Adrenal gland (tissue), 12 donors: ENCODE measurements around the gene ALAD. TPM values are rescaled to one million over a fixed set of nuclear protein-coding genes. Genes with fewer than 3 reads are reported as not detected.

ENCODE experiments used
- DNase-seq, 7 donors: peaks; one replicate each; pipeline ENCODE4 v3.0.0-alpha.2; 2019 to 2020
- H3K27ac ChIP-seq, 5 donors: fragments of 200-600 bp; sonication (generic) in 4 of 5; 1 replicate in 3 of 5; 2 replicates in 2 of 5; pipeline versions ENCODE4 v1.5.1 to v1.8.0; 2016 to 2020; ENCODE audit warnings: mild to moderate bottlenecking in 1 of 5
- H3K27me3 ChIP-seq: fragments of 200-600 bp; 2 replicates; pipeline ENCODE4 v1.8.0; 2021
- H3K36me3 ChIP-seq, 2 donors: fragments of 200-600 bp; replicated peaks in 1 of 2; 1 replicate in 1 of 2; 2 replicates in 1 of 2; pipeline versions ENCODE4 v1.5.1 to v1.8.0; 2018 to 2022
- H3K4me1 ChIP-seq, 2 donors: fragments of 200-600 bp; replicated peaks in 1 of 2; 1 replicate in 1 of 2; 2 replicates in 1 of 2; pipeline versions ENCODE4 v1.5.1 to v1.8.0; 2018 to 2021
- H3K4me3 ChIP-seq, 4 donors: fragments of 200-600 bp; sonication (generic) in 3 of 4; one replicate each; pipeline ENCODE4 v1.5.1; 2016 to 2018
- H3K9me3 ChIP-seq, 3 donors: fragments of 200-600 bp; sonication (generic) in 1 of 3; replicated peaks in 1 of 3; 1 replicate in 2 of 3; 2 replicates in 1 of 3; pipeline versions ENCODE4 v1.5.1 to v1.8.0; 2016 to 2021
- POLR2A ChIP-seq, 2 donors: fragments of 450-650 bp; IDR thresholded peaks; one replicate each; pipeline ENCODE4 v1.6.1; 2017; ENCODE audit warnings: antibody characterized with exemption in 2 of 2, mild to moderate bottlenecking in 2 of 2, moderate library complexity in 1 of 2
- WGBS, 4 donors: extraction: QIAGEN DNeasy Blood & Tissue Kit in 2 of 4; methylation state at CpG; one replicate each; pipeline versions ENCODE4 v1.1.5 to v1.1.7; 2013 to 2017; 5-methylcytosine and 5-hydroxymethylcytosine counted together
- intact Hi-C, 2 donors: fragments of 100-400 bp; cut with DNase I; formaldehyde crosslinking; loops; one replicate each; pipeline versions ENCODE4 v1.14.1 to v1.15.0; 2022 to 2023
- polyA plus RNA-seq, 3 donors: library from polyadenylated mRNA; stranded (reverse); fragments of 200-250 nt in 2 of 3; fragments of 350-450 nt in 1 of 3; fragmentation: Illumina TruSeq in 1 of 3; extraction: RNeasy Lipid Tissue Mini Kit (QIAGEN cat#74804) in 1 of 3; gene quantifications; one replicate each; pipeline ENCODE4 v1.2.3, GENCODE V29; 2013 to 2014
- total RNA-seq, 9 donors: library from RNA; depleted of rRNA in 4 of 9; stranded (reverse); fragments of >200 nt in 4 of 9; fragments of 120-200 nt in 1 of 9; fragmentation: NEBNext Ultra II Directional in 1 of 9; extraction: Animal tissue kit (Norgen Biotek cat#: 25700) in 1 of 9; gene quantifications; one replicate each; pipeline versions ENCODE4 v1.1.0 to v1.2.4, GENCODE V29; 2013 to 2023
- TF ChIP-seq, protein P1 (sequence below), 6 experiments: fragments of 450-650 bp in 4 of 6; fragments of 200-600 bp in 2 of 6; sonication (generic) in 1 of 6; IDR thresholded peaks; 1 replicate in 5 of 6; 2 replicates in 1 of 6; pipeline versions ENCODE4 v1.5.1 to v1.8.0; 2016 to 2021; ENCODE audit warnings: antibody characterized with exemption in 6 of 6, mild to moderate bottlenecking in 2 of 6, moderate library complexity in 1 of 6
- donor health status: healthy with polysubstance abuse.
- donor health status: Bipolar disorder and iron deficiency.
- donor health status: DM: yes; HTN: yes; CAD: no.
- donor health status: DM: no; HTN: no; CAD: no.
- donor health status: DM: no; HTN: no; CAD: no.
- donor health status: DM: yes; HTN: yes; CAD: no.

Gene ALAD
- total and polyA plus RNA-seq, 12 donors: 49.2 to 348 (median 242) TPM

DNA sequence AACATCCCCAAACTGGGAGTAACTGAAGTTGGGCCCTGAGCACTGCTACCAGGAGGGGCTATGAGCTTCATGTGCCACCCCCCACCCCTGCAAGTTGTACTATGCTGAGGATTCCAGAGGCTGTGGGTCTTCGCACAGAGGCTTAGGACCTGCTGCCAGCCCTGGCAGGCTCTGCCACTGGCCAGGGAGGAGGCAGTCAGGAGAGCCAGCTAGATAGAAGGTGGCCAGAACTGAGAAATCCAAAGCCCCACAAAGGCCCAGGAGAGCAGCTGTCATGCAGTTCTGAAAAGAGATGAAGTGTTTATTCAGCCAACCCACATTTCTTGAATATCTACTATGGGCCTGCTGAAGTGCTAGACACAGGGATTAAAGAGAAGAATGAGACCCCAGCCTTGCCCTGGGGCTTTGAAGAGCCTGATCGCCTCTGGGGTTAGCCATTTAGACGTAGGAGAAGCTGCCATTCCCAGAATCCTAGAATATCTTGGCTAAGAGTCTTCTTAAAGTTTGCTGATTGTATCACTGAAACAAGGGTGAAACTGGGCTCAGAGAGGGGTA, 1.4 kb downstream of the ALAD start:
- Histone ChIP-seq H3K27me3 (no peaks in the 10 kb centered on the region), H3K4me1 (peaks cover 21 to 54% of the 10 kb centered on the region in 2 donors), H3K36me3 (peaks cover 0 to 5% of the 10 kb centered on the region in 2 donors), H3K4me3 (peak overlapping the region in 2 of 4 donors; percentile 8 to 56), H3K27ac (peak overlapping the region in 4 of 5 donors; percentile 11 to 82 (median 71)), H3K9me3 (no peaks in the 10 kb centered on the region)
- WGBS, 4 donors: 57 to 75% (median 61%) methylated on average over 2 to 3 of the region's 3 CpGs
- TF ChIP-seq POLR2A (IDR thresholded peaks at IDR 0.05): peak in 1 of 2 donors; percentile 32
- TF ChIP-seq, protein P1, sequence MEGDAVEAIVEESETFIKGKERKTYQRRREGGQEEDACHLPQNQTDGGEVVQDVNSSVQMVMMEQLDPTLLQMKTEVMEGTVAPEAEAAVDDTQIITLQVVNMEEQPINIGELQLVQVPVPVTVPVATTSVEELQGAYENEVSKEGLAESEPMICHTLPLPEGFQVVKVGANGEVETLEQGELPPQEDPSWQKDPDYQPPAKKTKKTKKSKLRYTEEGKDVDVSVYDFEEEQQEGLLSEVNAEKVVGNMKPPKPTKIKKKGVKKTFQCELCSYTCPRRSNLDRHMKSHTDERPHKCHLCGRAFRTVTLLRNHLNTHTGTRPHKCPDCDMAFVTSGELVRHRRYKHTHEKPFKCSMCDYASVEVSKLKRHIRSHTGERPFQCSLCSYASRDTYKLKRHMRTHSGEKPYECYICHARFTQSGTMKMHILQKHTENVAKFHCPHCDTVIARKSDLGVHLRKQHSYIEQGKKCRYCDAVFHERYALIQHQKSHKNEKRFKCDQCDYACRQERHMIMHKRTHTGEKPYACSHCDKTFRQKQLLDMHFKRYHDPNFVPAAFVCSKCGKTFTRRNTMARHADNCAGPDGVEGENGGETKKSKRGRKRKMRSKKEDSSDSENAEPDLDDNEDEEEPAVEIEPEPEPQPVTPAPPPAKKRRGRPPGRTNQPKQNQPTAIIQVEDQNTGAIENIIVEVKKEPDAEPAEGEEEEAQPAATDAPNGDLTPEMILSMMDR (IDR thresholded peaks at IDR 0.05): no peak
- DNase-seq: no peak
- intact Hi-C loops: loop anchor here in 1 of 2 donors (10.0 kb wide), 1 partner anchor 95 kb away; the partner anchor contains the start of gene RNF183

DNA sequence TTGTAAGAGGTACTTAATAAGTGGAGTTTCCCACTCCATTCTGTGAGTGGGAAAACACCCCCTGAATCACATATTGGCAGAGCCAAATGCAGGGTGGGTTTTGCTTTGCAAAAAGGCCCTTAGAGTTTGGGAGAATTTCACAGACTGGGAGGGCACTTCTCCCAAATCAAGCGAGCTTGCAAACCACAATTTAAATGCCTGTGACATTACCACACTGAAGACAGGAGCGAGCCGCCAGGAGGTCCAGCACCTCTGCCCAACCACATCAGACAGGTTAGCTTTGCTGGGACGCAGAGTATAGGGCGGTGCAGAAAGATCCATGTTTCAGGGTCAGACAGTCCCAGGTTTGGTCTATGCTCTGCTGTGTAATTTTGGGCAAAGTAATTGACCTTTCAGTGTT, 2.3 kb downstream of the ALAD start:
- TF ChIP-seq POLR2A (IDR thresholded peaks at IDR 0.05): peak in 1 of 2 donors; percentile 18
- TF ChIP-seq, protein P1 (IDR thresholded peaks at IDR 0.05): no peak
- peaks cover 0 to 5% of the 10 kb centered on the region in 2 donors for H3K36me3 ChIP-seq
- WGBS, 4 donors: 51 to 63% (median 55%) methylated on average over 5 of the region's 5 CpGs
- peak overlapping the region in 1 of 4 donors; percentile 56 for H3K4me3 ChIP-seq
- no peaks in the 10 kb centered on the region for H3K27me3 ChIP-seq
- intact Hi-C loops: no loop called here
- peak overlapping the region; percentile 17 to 82 (median 67) for H3K27ac ChIP-seq
- H3K4me1 ChIP-seq: peaks cover 21 to 54% of the 10 kb centered on the region in 2 donors
- DNase-seq: no peak
- H3K9me3 ChIP-seq: no peaks in the 10 kb centered on the region

DNA sequence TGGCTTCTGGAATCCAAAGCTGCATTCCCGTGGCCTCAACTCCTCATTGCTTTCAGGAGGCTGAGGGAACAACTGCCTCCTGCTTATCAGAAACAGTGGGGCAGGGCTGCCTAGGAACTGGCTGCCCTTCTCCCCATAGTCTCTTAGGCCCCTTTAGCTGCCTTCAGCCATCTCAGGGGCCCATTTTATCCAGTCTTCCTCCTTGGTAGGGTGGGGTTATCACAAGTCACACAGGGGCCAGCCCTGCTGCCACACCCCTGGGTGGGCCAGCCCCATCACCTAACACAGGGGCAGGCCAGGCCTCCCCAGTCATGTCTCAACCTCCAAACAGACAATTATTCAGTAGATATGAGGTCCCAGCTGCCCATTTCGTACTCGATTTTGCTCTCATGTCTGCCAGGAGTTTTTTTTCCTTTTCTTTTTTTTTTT, 3.9 kb downstream of the ALAD start:
- peaks cover 21 to 54% of the 10 kb centered on the region in 2 donors for H3K4me1 ChIP-seq
- WGBS, 4 donors: 58 to 77% (median 65%) methylated on average over 3 of the region's 3 CpGs
- intact Hi-C loops: no loop called here

More for the DNA sequence above, 3.9 kb downstream of the ALAD start:
- DNase-seq: peak in 1 of 7 donors; percentile 43
- peak overlapping the region in 3 of 5 donors; percentile 17 to 82 (median 75) for H3K27ac ChIP-seq
- H3K27me3 ChIP-seq: no peaks in the 10 kb centered on the region
- H3K4me3 ChIP-seq: no peak overlapping the region
- TF ChIP-seq POLR2A (IDR thresholded peaks at IDR 0.05): no peak
- TF ChIP-seq, protein P1 (IDR thresholded peaks at IDR 0.05): no peak
- peaks cover 0 to 13% of the 10 kb centered on the region in 2 donors for H3K36me3 ChIP-seq
- no peaks in the 10 kb centered on the region for H3K9me3 ChIP-seq
